HG02981 (cell line): ENCODE data around the gene FRMD3.
A peak's percentile ranks its signal among the peaks of the same experiment; 100 is the strongest.
"Not testable (repeated sequence)": the region's sequence is repeated elsewhere in the genome, so short reads cannot be mapped to it uniquely, and the experiment has no call there.

Source experiments
- ATAC-seq: cut with Tn5 transposase; IDR thresholded peaks from one replicate; pipeline ENCODE4 v1.9.1; 2021; ENCODE audit warnings: mild to moderate bottlenecking, moderate library complexity; ENCODE audit not compliant: unreplicated experiment

FRMD3 gene

GRCh38 chr9:83523684-83524083 lies 14.5 kb downstream of the FRMD3 start:
- no peak for ATAC-seq

- ATAC-seq = no peak
These were observed 16.8 kb downstream of the FRMD3 start for GRCh38 chr9:83521411-83521810.

- no peak for ATAC-seq
These were observed 17.2 kb downstream of the FRMD3 start for GRCh38 chr9:83521011-83521410.

GRCh38 chr9:83520292-83520691 lies 17.9 kb downstream of the FRMD3 start:
- ATAC-seq = no peak

GRCh38 chr9:83517980-83518379 lies 20.2 kb downstream of the FRMD3 start:
- not testable (repeated sequence) for ATAC-seq

- no peak for ATAC-seq
These were observed 23.4 kb downstream of the FRMD3 start for GRCh38 chr9:83514767-83515166.

GRCh38 chr9:83512621-83513020 lies 25.6 kb downstream of the FRMD3 start:
- no peak for ATAC-seq

GRCh38 chr9:83511051-83511450 lies 27.1 kb downstream of the FRMD3 start:
- ATAC-seq = peak; percentile 95

- ATAC-seq = no peak
These were observed 28.8 kb downstream of the FRMD3 start for GRCh38 chr9:83509402-83509801.

- no peak for ATAC-seq
These were observed 30.1 kb downstream of the FRMD3 start for GRCh38 chr9:83508067-83508466.

- no peak for ATAC-seq
These were observed 32.9 kb downstream of the FRMD3 start for GRCh38 chr9:83505282-83505681.

GRCh38 chr9:83503866-83504265 lies 34.3 kb downstream of the FRMD3 start:
- no peak for ATAC-seq

- ATAC-seq = no peak
These were observed 36.6 kb downstream of the FRMD3 start for GRCh38 chr9:83501565-83501964.

- no peak for ATAC-seq
These were observed 40.8 kb downstream of the FRMD3 start for GRCh38 chr9:83497441-83497840.

- no peak for ATAC-seq
These were observed 46.2 kb downstream of the FRMD3 start for GRCh38 chr9:83491995-83492394.

GRCh38 chr9:83491413-83491812 lies 46.8 kb downstream of the FRMD3 start:
- ATAC-seq = no peak

GRCh38 chr9:83489961-83490360 lies 48.2 kb downstream of the FRMD3 start:
- ATAC-seq = no peak

GRCh38 chr9:83484990-83485389 lies 53.2 kb downstream of the FRMD3 start:
- ATAC-seq = no peak

GRCh38 chr9:83483223-83483622 lies 55.0 kb downstream of the FRMD3 start:
- no peak for ATAC-seq

GRCh38 chr9:83479765-83480164 lies 58.4 kb downstream of the FRMD3 start:
- ATAC-seq = no peak

GRCh38 chr9:83477571-83477970 lies 60.6 kb downstream of the FRMD3 start:
- no peak for ATAC-seq

GRCh38 chr9:83477120-83477519 lies 61.1 kb downstream of the FRMD3 start:
- no peak for ATAC-seq

- ATAC-seq = no peak
These were observed 61.7 kb downstream of the FRMD3 start for GRCh38 chr9:83476513-83476912.

- ATAC-seq = no peak
These were observed 62.5 kb downstream of the FRMD3 start for GRCh38 chr9:83475741-83476140.
